ENCODE results near the gene RBKS. TPM values are rescaled to one million over a fixed set of nuclear protein-coding genes. Genes with fewer than 3 reads are reported as not detected.

RBKS gene
- polyA plus RNA-seq, 1 donor (not counting 4 experiments of a cell fraction or from before 2014, with no cell fraction given) = 1.9 TPM

DNA sequence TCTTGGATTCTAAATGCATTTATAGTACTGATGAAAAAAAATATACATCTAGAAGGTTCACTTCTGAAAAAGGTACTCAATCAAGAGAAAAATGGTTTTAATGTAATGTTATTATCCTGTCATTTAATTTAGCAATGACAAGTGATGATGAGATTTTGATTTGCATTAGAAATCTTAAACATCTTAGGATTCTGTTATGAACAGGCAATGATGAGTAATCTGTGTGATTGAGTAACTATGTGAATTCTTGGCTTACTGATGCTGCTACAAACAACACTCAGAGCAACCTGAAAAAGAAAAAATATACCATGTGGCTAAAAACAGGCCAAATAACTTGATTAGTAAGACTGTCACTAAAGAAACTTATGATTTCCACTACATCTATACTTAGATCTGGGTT, 30.1 kb downstream of the RBKS start:
- Histone ChIP-seq H3K27me3 (ENCODE audit: control insufficient read depth, extremely low read depth, insufficient read depth, low read length) (no peaks in the 10 kb centered on the region), H3K9me3 (ENCODE audit: control insufficient read depth, low read depth, low read length) (peaks cover 3% of the 10 kb centered on the region), H3K36me3 (ENCODE audit: control insufficient read depth in 2 of 2, extremely low read depth in 1 of 2, insufficient read depth in 2 of 2, low read length in 2 of 2) (no peaks in the 10 kb centered on the region), H4K20me1 (ENCODE audit: control insufficient read depth, extremely low read depth, insufficient read depth, low read length) (no peaks in the 10 kb centered on the region), H3K9ac (ENCODE audit: control insufficient read depth, extremely low read depth, insufficient read depth, low read length) (no peak overlapping the region), H2AFZ (ENCODE audit: control insufficient read depth, low read length) (no peak overlapping the region), H3K27ac (ENCODE audit: control insufficient read depth, insufficient read depth, low read length) (peak overlapping the region; percentile 22), H3K4me1 (ENCODE audit: control insufficient read depth, extremely low read depth, insufficient read depth, low read length) (peaks cover 42% of the 10 kb centered on the region), H3K9me1 (ENCODE audit: control insufficient read depth, extremely low read depth, insufficient read depth, low read length) (no peaks in the 10 kb centered on the region), H3K79me2 (ENCODE audit: control insufficient read depth, insufficient read depth, low read length) (no peaks in the 10 kb centered on the region), H3K4me3 (ENCODE audit: control insufficient read depth in 2 of 3, extremely low read depth in 1 of 3, insufficient read depth in 2 of 3, low read depth in 1 of 3, low read length in 3 of 3) (no peak overlapping the region), H3K4me2 (ENCODE audit: control insufficient read depth, extremely low read depth, insufficient read depth, low read depth, low read length) (no peak overlapping the region)
- dilution Hi-C loops (cut with MboI; ENCODE audit: extremely low pct_ligation_motif_present, low sequenced_read_pairs) = no loop called here
- no peak for TF ChIP-seq EZH2 (IDR thresholded peaks at IDR 0.05; ENCODE audit: low read length)
- TF ChIP-seq, protein P1, sequence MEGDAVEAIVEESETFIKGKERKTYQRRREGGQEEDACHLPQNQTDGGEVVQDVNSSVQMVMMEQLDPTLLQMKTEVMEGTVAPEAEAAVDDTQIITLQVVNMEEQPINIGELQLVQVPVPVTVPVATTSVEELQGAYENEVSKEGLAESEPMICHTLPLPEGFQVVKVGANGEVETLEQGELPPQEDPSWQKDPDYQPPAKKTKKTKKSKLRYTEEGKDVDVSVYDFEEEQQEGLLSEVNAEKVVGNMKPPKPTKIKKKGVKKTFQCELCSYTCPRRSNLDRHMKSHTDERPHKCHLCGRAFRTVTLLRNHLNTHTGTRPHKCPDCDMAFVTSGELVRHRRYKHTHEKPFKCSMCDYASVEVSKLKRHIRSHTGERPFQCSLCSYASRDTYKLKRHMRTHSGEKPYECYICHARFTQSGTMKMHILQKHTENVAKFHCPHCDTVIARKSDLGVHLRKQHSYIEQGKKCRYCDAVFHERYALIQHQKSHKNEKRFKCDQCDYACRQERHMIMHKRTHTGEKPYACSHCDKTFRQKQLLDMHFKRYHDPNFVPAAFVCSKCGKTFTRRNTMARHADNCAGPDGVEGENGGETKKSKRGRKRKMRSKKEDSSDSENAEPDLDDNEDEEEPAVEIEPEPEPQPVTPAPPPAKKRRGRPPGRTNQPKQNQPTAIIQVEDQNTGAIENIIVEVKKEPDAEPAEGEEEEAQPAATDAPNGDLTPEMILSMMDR (optimal IDR thresholded peaks at IDR 0.05 in 1 of 3, IDR thresholded peaks at IDR 0.05 in 1 of 3, conservative IDR thresholded peaks at IDR 0.05 in 1 of 3; ENCODE audit: extremely low read depth in 1 of 3, insufficient read depth in 2 of 3, low read length in 3 of 3) = no peak
- DNase-seq (ENCODE audit: low read depth, low spot score) (peak; percentile 33), FAIRE-seq (peak; percentile 36)

DNA sequence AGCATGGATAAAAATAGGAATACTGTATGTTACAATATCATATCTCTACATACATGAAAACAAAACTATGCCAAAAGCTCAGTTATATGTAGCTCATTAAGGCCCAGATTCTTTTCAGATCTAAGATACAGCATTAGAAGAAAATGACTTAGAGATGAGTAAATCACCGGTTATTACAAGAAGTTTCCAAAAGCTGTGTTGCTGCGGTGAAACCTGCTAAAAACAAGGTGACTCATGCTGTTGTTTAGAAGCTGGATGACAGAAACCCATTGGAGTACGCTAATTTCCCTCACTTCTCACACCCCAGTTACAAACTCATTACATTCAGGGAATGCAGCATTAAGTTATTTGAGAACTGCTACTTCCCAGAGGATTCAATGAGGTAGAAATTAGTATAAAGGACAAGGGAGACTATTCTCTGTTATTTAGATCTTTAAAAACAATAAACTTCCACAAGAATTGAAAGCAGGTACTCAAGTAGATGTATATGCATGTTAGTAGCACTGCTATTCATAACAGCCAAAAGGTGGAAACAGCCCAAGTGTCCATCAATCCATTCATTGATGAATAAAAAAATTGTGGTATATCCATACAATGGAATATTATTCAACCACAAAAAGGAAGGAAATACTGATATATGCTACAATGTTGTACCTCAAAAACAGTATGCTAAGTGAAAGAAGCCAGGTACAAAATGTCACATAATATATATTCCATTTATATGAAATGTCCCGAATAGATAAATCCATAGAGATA, 32.6 kb downstream of the RBKS start:
- dilution Hi-C loops (cut with MboI; ENCODE audit: extremely low pct_ligation_motif_present, low sequenced_read_pairs) = no loop called here
- H3K4me2 ChIP-seq (ENCODE audit: control insufficient read depth, extremely low read depth, insufficient read depth, low read depth, low read length) = peak overlapping the region; percentile 39
- DNase-seq (ENCODE audit: low read depth, low spot score) (peak; percentile 55), FAIRE-seq (peak; percentile 52)
- H2AFZ ChIP-seq (ENCODE audit: control insufficient read depth, low read length) = no peak overlapping the region
- no peak overlapping the region for H3K4me3 ChIP-seq (ENCODE audit: control insufficient read depth in 2 of 3, extremely low read depth in 1 of 3, insufficient read depth in 2 of 3, low read depth in 1 of 3, low read length in 3 of 3)
- H4K20me1 ChIP-seq (ENCODE audit: control insufficient read depth, extremely low read depth, insufficient read depth, low read length) = no peaks in the 10 kb centered on the region
- H3K27me3 ChIP-seq (ENCODE audit: control insufficient read depth, extremely low read depth, insufficient read depth, low read length) = no peaks in the 10 kb centered on the region
- H3K9me1 ChIP-seq (ENCODE audit: control insufficient read depth, extremely low read depth, insufficient read depth, low read length) = no peaks in the 10 kb centered on the region
- H3K27ac ChIP-seq (ENCODE audit: control insufficient read depth, insufficient read depth, low read length) = peak overlapping the region; percentile 70
- H3K36me3 ChIP-seq (ENCODE audit: control insufficient read depth in 2 of 2, extremely low read depth in 1 of 2, insufficient read depth in 2 of 2, low read length in 2 of 2) = no peaks in the 10 kb centered on the region
- TF ChIP-seq, protein P1 (optimal IDR thresholded peaks at IDR 0.05 in 1 of 3, IDR thresholded peaks at IDR 0.05 in 1 of 3, conservative IDR thresholded peaks at IDR 0.05 in 1 of 3; ENCODE audit: extremely low read depth in 1 of 3, insufficient read depth in 2 of 3, low read length in 3 of 3) = no peak
- no peak for TF ChIP-seq EZH2 (IDR thresholded peaks at IDR 0.05; ENCODE audit: low read length)
- H3K79me2 ChIP-seq (ENCODE audit: control insufficient read depth, insufficient read depth, low read length) = no peaks in the 10 kb centered on the region
- peaks cover 42% of the 10 kb centered on the region for H3K4me1 ChIP-seq (ENCODE audit: control insufficient read depth, extremely low read depth, insufficient read depth, low read length)
- peak overlapping the region; percentile 31 for H3K9ac ChIP-seq (ENCODE audit: control insufficient read depth, extremely low read depth, insufficient read depth, low read length)
- H3K9me3 ChIP-seq (ENCODE audit: control insufficient read depth, low read depth, low read length) = peaks cover 3% of the 10 kb centered on the region

All from keratinocyte (primary cell).